CD4-positive, alpha-beta T cell treated with Interleukin-21 for 1 hour (primary cell): Measurements from ENCODE around the gene PCSK4.
"Not testable (repeated sequence)": the region's sequence is repeated elsewhere in the genome, so short reads cannot be mapped to it uniquely, and the experiment has no call there.

ENCODE experiments used
- DNase-seq: peaks from one replicate; pipeline ENCODE4 v3.0.0-alpha.2; 2020

The PCSK4 gene

DNA sequence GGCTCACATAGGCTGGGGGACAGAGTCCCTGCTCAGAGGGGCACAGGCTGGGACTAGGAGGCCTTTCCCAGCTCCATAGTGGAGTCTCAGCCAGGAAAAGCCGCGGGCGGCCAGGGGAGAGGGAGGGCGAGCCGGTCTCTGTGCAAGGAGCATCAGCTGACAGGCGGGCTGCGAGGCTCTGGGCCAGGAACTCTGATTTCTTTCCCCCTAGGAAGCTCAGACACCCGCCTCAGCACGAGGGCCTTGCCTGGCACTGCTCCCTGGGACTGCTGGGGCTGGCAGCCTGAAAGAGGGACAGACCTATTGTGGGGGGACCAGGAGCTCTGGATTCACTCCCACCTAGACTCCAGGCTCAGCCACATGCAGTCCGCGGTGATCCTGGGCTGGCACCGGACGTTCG, 31.5 kb upstream of the PCSK4 start:
- no peak for DNase-seq

DNA sequence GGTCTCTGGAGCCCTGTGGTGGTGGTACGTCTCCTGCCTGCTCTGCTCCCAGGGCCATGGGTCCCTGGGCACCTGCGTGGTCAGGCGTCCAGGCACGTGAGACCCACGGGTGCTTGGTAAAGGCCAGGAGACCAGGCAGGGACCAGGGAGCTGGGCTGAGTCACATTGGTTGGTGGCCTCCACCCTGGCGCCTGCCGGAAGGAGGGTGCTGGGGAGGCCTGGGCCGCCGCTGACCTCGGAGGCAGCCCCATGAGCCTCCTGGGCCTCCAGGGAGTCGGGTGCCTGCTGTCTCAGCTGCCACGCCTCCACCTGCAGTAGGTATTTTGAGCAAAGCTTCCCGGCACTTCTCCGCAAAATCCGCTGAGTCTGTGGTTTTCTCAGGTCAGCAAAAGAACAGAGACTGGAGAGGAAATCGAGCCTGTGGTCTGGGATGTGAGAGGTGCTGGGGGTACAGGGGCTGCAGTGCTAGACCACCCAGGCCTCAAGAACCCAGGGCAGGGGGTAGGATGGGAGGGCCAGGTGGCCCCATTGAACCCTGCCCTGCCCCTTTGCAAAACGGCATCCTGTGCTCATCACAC, 30.1 kb upstream of the PCSK4 start:
- DNase-seq: no peak

GRCh38 chr19:1519802-1520201, 29.7 kb upstream of the PCSK4 start:
- not testable (repeated sequence) for DNase-seq

DNA sequence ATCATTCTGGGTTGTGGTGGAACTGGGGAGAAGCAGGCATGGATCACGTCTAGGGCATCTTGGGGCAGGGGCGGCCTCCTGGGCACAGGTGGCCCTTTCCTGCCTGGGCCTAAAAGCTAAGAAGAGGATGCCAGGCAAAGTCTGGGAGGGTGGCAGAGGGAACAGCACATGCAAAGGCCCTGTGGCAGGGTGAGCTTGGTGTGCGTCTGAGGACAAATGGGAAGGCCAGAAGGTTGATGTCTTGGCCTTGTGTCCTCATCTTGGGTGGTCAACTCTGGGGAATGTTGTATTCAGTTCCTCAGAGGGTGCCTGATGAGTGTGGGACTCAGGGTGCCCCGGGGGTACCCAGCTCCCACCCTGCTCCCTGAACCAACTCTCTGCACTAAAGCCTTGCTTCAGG, 28.3 kb upstream of the PCSK4 start:
- DNase-seq: no peak

DNA sequence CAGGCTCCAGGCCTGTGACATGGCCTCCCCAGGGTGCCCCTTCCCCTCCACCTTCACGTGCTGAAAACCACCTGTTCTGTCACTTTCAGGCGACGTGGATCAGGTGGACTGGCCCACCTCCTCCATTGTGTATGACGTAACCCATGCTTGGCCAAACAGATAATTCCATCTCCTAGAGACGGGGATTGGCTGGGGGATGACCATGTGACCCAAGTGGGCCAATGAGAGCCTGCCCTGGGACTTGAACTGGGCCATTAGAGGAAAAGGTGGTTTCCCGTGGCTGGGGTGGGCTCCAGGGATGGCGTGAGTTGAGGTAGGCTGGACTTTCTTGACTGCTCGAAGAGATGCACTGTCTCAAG, 26.2 kb upstream of the PCSK4 start:
- DNase-seq: no peak

- no peak for DNase-seq
Observed at GRCh38 chr19:1514986-1515721, 25.0 kb upstream of the PCSK4 start.

GRCh38 chr19:1514295-1514661, 24.1 kb upstream of the PCSK4 start:
- DNase-seq: no peak

- DNase-seq: peak; percentile 70
Observed at GRCh38 chr19:1513499-1514294, 23.5 kb upstream of the PCSK4 start.

DNA sequence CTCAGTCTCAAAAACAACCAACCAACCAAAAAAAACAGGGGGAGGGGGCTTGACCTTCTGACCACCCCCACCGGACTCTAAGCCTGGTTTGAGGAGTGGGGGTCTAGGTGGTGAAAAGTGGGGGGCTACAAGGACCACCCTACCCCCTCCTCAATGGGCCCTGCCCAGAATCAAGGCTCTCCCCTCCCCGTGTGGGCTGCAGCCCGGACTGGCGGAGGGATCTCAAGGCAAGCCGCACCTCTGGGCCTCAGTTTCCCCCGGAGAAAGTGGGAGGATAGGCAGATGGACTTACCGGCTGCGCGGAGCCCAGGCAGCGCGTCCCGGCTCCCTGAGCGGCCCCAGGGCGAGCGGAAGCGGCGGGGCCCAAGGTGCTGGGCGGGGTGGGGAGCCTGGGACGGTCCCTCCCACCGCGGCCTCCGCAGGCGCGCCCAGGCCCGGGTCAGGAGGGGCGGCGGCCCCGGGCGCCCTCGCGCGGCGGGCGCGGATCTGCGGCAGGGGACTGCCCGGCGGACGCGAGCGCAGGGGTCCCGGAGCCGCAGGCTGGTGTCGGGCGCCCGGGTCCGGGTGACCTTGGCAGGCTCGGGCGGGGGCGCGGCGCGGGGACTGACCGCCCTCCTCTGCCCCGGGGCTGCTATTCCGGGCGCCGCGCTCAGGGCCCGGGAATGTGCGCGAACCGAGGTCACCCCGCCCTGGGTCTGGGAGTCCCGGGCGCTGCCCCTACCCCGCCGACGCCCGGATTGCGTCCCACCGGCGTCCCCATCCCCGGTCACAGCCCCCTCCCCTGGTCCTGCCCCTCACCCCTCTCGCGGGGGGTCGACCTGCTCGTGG, 22.7 kb upstream of the PCSK4 start, which contains the start of gene ADAMTSL5:
Gene ADAMTSL5, minus strand, starts transcription at position 349 of the 828 bp plus-strand sequence. CDS start 2,076 bp downstream, outside the sequence.
- peak; percentile 66 for DNase-seq

GRCh38 chr19:1511318-1512317, 21.5 kb upstream of the PCSK4 start:
- no peak for DNase-seq

DNA sequence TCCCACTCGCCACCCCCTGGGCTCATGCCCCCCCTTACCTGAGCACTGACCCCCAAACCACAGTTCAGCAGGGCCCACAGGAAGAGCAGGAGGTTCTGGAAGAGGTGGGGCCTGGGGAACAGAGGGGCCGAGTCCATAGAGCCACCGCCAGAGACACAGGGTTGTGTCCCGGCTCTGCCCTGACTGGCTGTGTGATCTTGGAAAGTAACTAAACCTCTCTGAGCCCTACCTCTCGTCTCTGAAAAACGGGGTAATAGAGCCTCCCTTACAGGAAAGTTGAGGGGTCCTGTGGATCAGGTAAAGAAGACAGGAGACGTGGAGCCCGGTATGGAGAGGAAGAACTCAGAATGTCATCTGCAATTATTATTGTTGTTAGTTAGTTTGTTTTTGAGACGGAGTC, 20.7 kb upstream of the PCSK4 start:
- DNase-seq: no peak

DNA sequence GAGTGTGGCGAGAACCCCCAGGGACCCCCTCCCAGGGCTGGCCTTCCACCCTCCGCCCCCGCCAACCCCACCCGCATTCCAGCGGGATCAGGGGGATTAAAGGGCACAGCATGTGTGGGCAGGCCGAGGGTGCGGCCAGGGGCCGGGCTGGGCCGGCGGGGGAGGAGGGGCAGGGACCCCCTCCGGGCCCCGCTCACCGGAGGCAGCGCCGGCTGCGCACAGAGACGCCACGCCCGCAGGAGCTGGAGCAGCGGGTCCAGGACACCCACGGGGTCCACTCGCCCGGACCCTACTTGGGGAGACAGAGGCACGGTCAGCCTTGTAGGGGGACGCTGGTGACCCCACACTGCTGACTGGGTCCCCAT, 20.3 kb upstream of the PCSK4 start:
- DNase-seq: no peak

DNA sequence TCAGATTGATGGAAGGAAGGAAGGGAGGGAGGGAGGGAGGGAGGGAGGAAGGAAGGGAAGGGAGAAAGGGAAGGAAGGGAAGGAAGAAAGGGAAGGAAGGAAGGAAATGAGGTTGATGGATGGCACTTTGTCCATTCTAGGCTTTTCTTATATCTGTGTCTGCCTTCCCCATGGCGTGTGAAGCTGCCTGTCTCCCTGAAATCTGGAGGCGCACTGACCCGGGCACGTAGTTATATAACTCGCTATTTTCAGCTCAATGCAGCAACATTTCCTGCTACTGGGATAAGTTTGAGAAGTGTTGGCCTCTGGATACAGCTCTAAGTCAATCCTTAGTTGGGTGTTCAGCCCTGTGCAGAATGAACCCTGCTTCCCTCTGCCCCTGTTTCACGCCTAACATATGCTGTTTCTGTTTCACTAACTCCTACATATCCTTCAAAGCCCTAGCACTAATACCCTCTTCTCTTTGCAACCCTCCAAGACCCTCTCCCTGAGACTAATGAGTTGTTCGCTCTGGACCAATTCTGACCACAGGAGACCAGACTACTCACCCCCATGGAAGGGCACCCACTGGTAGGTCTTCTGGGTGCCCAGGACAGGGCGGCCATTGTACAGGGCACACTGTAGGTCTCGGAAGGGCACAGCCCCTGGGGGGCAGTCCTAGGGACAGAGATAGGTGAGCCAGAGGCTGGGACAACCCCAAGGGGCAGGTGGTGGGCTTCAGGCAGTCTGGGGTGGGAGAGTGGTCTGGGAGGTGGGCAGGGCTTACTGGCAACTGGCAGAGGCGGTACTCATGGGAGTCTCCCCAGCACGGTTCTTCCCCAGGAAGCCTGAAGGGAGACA, 19.7 kb upstream of the PCSK4 start:
- DNase-seq: no peak

GRCh38 chr19:1508507-1508856, 18.3 kb upstream of the PCSK4 start:
- DNase-seq: no peak

- peak; percentile 95 for DNase-seq
Observed at GRCh38 chr19:1507763-1508506, 17.8 kb upstream of the PCSK4 start.

DNA sequence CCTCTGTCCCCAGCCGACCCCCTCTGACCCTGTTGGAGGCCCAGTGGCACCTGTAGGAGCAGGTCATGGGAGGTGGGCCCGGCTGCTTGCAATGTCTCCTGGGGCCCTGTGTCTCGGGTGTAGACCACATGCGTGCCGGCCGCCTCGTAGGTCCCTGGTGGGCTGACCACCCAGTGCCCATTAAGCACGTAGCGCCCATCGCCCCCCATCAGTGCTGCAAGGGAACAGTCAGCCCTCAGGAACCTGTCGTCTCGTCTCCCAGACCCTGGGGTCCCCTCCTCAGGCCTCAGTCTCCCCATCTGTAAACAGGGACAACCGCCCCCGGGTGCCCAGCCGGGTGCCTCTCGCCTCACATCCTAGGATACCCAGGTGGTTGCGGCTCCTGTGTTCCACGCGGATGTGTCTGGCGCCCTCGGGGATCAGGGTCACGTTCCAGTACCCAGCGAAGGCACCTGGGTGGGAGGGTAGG, 17.1 kb upstream of the PCSK4 start:
- DNase-seq: no peak

DNA sequence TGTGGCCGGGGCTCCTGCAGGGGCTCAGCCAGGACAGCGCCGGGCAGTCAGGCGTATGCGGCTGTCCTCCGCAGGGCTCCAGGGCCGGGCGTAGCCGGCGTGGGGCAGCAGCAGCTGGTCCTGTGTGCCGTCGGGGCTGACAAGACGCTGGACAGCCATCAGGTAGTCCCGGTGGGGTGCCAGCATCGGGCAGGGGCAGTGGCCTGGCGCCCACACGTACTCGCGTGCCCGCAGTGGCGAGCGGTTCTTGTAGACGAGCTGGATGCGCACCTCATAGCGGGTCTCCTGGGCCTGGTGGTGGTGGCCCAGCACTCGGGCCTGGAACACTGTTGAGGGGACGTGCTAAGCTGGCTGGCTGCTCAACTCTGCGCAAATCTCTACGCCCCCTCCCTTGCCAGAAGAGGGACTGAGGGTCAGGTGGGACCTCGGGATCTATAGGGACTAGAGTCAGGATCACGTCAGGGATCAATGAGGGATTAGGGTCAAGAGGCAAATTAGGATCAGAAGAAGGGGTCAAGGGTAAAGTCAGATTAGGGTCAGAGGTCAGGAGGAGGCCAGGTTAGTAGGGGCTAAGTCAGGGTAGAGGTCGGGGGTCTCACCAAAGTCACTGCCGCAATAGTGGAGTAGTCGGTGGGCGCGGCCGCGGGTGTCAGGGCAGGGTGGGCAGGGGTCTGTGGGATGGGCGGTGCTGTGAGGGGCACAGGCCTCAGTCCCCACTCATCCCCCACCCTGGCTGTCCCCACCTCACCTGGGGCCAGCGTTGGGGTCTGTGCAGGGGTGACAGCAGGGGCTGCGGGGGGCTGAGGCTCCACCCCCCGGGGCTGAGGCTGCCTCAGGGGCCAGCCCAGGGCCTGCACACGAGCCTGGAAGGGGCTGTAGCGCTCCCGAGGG, 16.1 kb upstream of the PCSK4 start:
- no peak for DNase-seq

GRCh38 chr19:1505012-1505411, 14.9 kb upstream of the PCSK4 start:
- no peak for DNase-seq
